ENCODE results near the gene WLS.

GRCh38 chr1:68218490-68218889 lies 13.8 kb downstream of the WLS start:
- no peak for TF ChIP-seq POLR2AphosphoS5 (IDR thresholded peaks at IDR 0.05)
- no peak for TF ChIP-seq POLR2A (IDR thresholded peaks at IDR 0.05)
